SK-N-MC (cell line): ENCODE results near the gene SEMA3B.

Experiments used
- DNase-seq: peaks from one replicate; pipeline ENCODE4 v3.0.0-alpha.2; 2011; ENCODE audit warnings: low read depth, low spot score
- H3K27ac ChIP-seq: fragments of 200-600 bp; sonication (generic); 2 replicates; pipeline ENCODE4 v1.5.1; 2016; ENCODE audit warnings: mixed run types
- H3K36me3 ChIP-seq: fragments of 200-600 bp; sonication (generic); 2 replicates; pipeline ENCODE4 v1.6.1; 2017; ENCODE audit warnings: antibody characterized with exemption, low read length, mixed read lengths; ENCODE audit not compliant: insufficient read depth
- H3K4me3 ChIP-seq: fragments of 200-600 bp; sonication (generic); 2 replicates; pipeline ENCODE4 v1.5.1; 2016
- H3K9ac ChIP-seq: fragments of 200-600 bp; sonication (generic); 2 replicates; pipeline ENCODE4 v1.8.0; 2017; ENCODE audit warnings: mixed run types, mixed read lengths; ENCODE audit not compliant: insufficient read length
- H3K9me3 ChIP-seq: fragments of 200-600 bp; sonication (generic); 2 replicates; pipeline ENCODE4 v1.6.1; 2017; ENCODE audit warnings: low read depth, mild to moderate bottlenecking, antibody characterized with exemption, low read length, moderate library complexity, mixed read lengths
- EZH2 ChIP-seq: fragments of 200-600 bp; sonication (generic); IDR thresholded peaks from one replicate; pipeline ENCODE4 v1.6.1; 2017; ENCODE audit warnings: antibody characterized with exemption
- FOXP2 ChIP-seq: optimal IDR thresholded peaks from 2 replicates; pipeline ENCODE3; 2011; ENCODE audit warnings: mild to moderate bottlenecking, moderate library complexity; ENCODE audit not compliant: insufficient read depth; ENCODE audit errors: extremely low read length, control extremely low read depth
- POLR2AphosphoS5 ChIP-seq: IDR thresholded peaks from 2 replicates; pipeline ENCODE4 v1.6.1; 2012; ENCODE audit warnings: mild to moderate bottlenecking, low read depth, low read length, borderline replicate concordance

The SEMA3B gene

DNA sequence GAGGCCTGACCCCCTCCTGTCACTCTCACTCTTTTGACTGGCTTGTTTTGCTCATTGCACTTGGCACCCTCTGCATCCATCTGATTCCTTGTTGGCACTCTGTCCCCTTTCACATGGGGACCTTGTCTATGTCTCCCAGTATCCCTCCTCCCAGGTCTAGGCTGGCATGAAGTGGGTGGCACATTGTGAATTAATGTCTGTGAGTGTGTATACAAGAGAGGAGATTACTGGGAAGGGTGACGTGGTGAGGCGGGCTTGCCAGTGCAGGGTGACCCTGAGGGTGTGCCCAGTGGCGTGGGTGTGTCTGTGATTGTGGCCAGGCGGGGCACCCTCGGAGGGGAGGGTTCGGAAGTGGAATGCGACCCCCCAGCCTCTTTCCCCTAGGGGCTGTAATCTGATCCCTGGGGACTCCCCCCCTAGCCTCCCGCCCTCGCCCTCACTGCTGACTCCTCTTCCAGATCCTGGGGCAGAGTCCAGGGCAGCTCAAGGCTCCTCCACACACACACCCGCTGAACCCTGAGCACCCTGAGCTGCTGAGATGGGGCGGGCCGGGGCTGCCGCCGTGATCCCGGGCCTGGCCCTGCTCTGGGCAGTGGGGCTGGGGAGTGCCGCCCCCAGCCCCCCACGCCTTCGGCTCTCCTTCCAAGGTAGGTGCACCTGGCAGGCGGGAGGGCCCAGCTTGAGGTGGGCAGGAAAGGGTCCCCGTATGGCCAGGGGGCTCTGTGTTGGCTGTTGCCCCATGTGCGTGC lies at the start of gene SEMA3B:
Gene SEMA3B (plus strand): TSS at position 445 of the 749 bp plus-strand sequence. CDS start 94 bp downstream, at position 539.
- no peak within 1 kb of the TSS for H3K9ac ChIP-seq
- TF ChIP-seq EZH2 (no peak), POLR2AphosphoS5 (no peak), FOXP2 (no peak)
- no peak within 1 kb of the TSS for H3K27ac ChIP-seq
- H3K9me3 ChIP-seq: no peaks in the 10 kb centered on the region
- no peak within 1 kb of the TSS for H3K4me3 ChIP-seq
- DNase-seq: no peak
- no peaks in the 10 kb centered on the region for H3K36me3 ChIP-seq

DNA sequence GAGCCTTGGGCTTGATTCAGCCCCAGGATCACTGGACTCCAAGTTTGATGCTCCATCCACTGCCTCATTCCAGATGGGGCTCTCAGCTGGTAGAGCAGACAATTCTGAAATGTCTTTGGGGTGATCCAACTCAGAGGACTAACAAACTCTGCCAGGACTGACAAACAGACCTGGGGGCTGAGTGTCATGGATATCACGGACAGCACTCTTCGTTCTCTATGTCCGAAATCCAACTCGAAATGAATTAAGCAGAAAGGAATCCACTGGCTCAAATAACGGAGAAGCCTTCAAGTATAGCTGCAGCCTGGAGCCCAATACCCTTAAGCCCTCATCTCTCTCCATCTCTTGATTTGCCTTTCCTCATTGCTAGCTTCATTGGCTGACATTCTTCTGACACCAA lies 49.7 kb upstream of the SEMA3B start:
- no peak for DNase-seq
- TF ChIP-seq EZH2 (no peak), FOXP2 (no peak), POLR2AphosphoS5 (no peak)

DNA sequence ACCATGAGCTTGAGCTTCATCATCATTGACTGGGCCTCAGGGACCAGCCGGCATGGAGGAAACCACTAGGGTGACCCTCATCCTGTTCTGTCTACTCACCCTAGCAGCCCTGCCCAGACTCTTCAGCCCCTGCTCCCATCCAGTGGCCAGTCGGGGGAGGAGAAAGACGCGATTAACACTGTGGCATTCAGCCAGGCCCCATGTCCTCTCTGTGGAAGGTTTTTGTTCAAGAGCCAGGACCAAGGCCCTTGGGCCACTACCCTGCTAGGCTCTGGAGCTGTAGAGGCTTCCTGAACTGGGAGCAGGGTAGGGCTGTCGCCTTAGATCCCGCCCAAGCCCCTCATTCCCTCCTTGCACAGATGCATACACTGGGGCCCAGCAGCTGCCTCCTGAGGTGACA lies 48.8 kb upstream of the SEMA3B start:
- H3K27ac ChIP-seq: no peak overlapping the region
- H3K9ac ChIP-seq: no peak overlapping the region

More for the DNA sequence above, 49.7 kb upstream of the SEMA3B start:
- Histone ChIP-seq H3K27ac (no peak overlapping the region), H3K36me3 (no peaks in the 10 kb centered on the region), H3K9me3 (no peaks in the 10 kb centered on the region), H3K4me3 (no peak overlapping the region), H3K9ac (no peak overlapping the region)

GRCh38 chr3:50221051-50221410 lies 47.9 kb upstream of the SEMA3B start:
- Histone ChIP-seq H3K9me3 (no peaks in the 10 kb centered on the region), H3K27ac (no peak overlapping the region), H3K36me3 (no peaks in the 10 kb centered on the region), H3K9ac (no peak overlapping the region), H3K4me3 (no peak overlapping the region)
- no peak for TF ChIP-seq FOXP2
- no peak for TF ChIP-seq EZH2
- no peak for TF ChIP-seq POLR2AphosphoS5
- DNase-seq: no peak

More for the DNA sequence above, 48.8 kb upstream of the SEMA3B start:
- no peak for DNase-seq
- no peaks in the 10 kb centered on the region for H3K9me3 ChIP-seq
- H3K36me3 ChIP-seq: no peaks in the 10 kb centered on the region
- H3K4me3 ChIP-seq: no peak overlapping the region
- TF ChIP-seq EZH2 (no peak), FOXP2 (no peak), POLR2AphosphoS5 (no peak)

DNA sequence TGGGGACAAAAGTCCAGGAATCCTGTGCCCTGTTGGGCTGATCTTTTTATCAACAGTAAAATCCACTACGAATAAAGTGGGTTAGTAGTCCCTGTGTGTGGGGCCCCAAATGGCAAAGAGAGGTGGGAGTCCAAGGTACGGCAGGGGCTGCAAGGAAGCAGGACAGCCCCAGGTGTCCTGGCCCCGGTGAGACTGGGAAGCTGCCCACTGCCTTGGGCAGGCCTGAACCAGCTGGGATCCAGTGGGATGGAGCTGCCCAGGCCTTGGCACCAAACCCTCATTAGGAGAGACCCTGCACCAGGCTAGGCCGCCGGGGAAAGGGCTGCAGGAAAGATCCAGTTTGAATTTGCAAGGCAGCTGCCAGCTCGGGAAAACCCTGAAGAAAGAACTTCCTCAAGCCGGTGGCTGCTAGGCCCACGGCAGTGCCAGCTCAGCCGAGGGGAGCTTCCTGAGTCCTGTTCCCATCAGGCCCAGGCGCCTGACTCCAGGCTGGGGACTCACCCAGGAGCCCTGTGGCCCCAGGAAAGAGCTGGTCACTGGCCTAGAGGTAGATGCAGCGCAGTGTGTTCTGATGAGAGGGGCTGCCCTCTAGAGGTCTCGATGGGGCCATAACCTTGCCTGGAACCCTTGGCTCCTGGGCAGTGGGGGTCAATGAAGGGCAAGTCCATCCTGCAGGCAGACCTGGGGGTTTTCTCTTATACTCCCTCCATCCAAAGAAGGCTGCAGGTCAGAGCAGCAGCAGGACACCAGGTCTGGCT lies 47.4 kb upstream of the SEMA3B start:
- Histone ChIP-seq H3K9ac (no peak overlapping the region), H3K9me3 (no peaks in the 10 kb centered on the region), H3K4me3 (no peak overlapping the region), H3K36me3 (no peaks in the 10 kb centered on the region), H3K27ac (no peak overlapping the region)
- TF ChIP-seq FOXP2 (no peak), POLR2AphosphoS5 (no peak), EZH2 (no peak)
- DNase-seq: no peak

DNA sequence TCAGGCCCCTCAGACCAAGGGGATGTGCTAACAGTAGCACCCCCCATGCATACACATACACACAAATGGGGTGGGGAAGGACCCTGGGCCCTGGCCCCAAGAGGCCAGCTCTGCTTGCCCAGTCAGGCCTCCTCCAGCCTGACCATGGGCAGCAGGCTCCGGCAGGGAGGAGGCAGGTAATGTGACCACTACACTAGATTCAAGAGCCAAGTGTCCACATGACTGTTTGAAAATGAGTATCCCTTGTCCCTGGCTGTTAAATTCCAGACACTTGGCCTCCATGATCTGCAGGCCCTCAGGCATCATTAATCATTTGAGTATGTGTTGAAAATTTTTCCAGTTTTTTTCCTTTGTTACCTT lies 46.8 kb upstream of the SEMA3B start:
- DNase-seq: no peak
- H3K36me3 ChIP-seq: no peaks in the 10 kb centered on the region
- H3K4me3 ChIP-seq: no peak overlapping the region
- H3K9me3 ChIP-seq: no peaks in the 10 kb centered on the region
- TF ChIP-seq EZH2 (no peak), POLR2AphosphoS5 (no peak)
- no peak overlapping the region for H3K27ac ChIP-seq
- no peak overlapping the region for H3K9ac ChIP-seq

DNA sequence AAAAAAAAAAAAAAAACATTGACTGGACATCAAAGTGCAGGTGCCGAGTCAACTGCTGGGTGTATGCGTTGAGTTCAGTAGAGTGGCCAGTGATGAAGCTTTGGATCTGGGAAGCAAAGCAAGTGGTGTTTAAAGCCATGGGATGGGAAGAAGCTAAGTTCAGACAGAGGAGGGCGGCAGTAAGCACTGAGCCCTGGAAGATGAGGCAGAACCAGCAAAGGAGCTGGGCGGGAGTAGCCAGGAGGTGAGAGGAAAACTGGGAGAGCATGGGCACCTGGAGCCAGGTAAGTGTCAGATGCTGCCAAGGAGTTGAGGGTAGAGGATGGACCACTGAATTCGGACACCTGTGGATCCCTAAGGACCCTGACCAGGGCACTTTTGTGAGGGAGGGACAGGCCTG lies 44.3 kb upstream of the SEMA3B start:
- Histone ChIP-seq H3K36me3 (no peaks in the 10 kb centered on the region), H3K4me3 (no peak overlapping the region), H3K9me3 (no peaks in the 10 kb centered on the region), H3K27ac (no peak overlapping the region), H3K9ac (no peak overlapping the region)
- TF ChIP-seq EZH2: no peak
- TF ChIP-seq POLR2AphosphoS5: no peak
- TF ChIP-seq FOXP2: no peak
- DNase-seq: no peak

DNA sequence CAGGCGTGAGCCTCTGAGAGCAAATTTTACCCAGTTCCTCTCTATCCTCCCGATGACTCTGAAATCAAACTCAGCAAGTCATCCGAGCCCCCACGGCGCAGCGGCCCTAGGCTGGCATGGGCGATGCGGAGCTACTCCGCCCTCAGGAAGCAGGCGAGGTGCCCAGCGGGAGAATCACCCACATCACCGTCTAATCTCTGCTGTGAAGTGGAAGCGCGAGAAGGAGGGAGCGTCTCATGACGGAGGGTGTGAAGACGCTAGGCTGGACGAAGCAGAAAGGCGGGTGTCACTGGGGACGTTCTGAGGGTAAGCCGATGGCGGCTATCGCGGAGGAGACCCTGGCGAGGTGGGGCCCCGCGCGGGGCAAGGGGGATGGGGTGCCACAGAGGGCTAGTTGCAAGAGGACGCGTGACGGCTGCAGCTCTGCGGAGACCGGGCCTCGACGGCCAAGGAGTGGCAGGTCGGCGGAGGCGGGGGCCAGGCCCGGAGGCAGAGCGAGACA lies 42.0 kb upstream of the SEMA3B start:
- H3K4me3 ChIP-seq: peak overlapping the region; percentile 83
- TF ChIP-seq POLR2AphosphoS5 (no peak), EZH2 (no peak), FOXP2 (no peak)
- H3K27ac ChIP-seq: peak overlapping the region; percentile 31; the same call in 1 of the 2 replicates
- H3K9ac ChIP-seq: peak overlapping the region; percentile 57
- DNase-seq: no peak
- H3K36me3 ChIP-seq: no peaks in the 10 kb centered on the region
- H3K9me3 ChIP-seq: no peaks in the 10 kb centered on the region
